Cardiac muscle cell (in vitro differentiated cells and primary cell): ENCODE results near the gene EPHB2. TPM values are rescaled to one million over a fixed set of nuclear protein-coding genes. Genes with fewer than 3 reads are reported as not detected.

Source experiments
- DNase-seq, 2 donors: peaks; one replicate each; pipeline versions ENCODE4 v3.0.0 to v3.0.0-alpha.2; 2010 to 2017; ENCODE audit warnings: low read depth in 1 of 2, low spot score in 1 of 2
- H3K27ac ChIP-seq: fragments of 200-600 bp; sonication (generic); 2 replicates; pipeline ENCODE4 v1.5.1; 2016
- H3K27me3 ChIP-seq: fragments of 200-600 bp; sonication (generic); 2 replicates; pipeline ENCODE4 v1.6.0; 2016; ENCODE audit warnings: control low read depth
- H3K36me3 ChIP-seq: fragments of 200-600 bp; sonication (generic); 2 replicates; pipeline ENCODE4 v1.5.1; 2016; ENCODE audit warnings: control low read depth
- H3K4me1 ChIP-seq: fragments of 200-600 bp; sonication (generic); 2 replicates; pipeline ENCODE4 v1.8.1; 2017; ENCODE audit warnings: low read depth, mild to moderate bottlenecking, mixed run types
- H3K4me3 ChIP-seq: fragments of 200-600 bp; sonication (generic); 2 replicates; pipeline ENCODE4 v1.5.1; 2016; ENCODE audit warnings: mild to moderate bottlenecking
- H3K9me3 ChIP-seq: fragments of 200-600 bp; sonication (generic); 2 replicates; pipeline ENCODE4 v1.5.1; 2017; ENCODE audit warnings: low read depth, mild to moderate bottlenecking, control low read depth
- polyA plus RNA-seq: library from polyadenylated mRNA; unstranded; fragments of >200 nt; fragmentation: Nextera tagmentation; extraction: Ambion mirVana; gene quantifications from 2 replicates; pipeline ENCODE4 v1.2.1, GENCODE V29; 2016
- total RNA-seq: library from RNA; depleted of rRNA; stranded (reverse); fragments of >200 nt; gene quantifications from 2 replicates; pipeline ENCODE4 v1.2.3, GENCODE V29; 2016
- TF ChIP-seq, protein P1 (sequence below): IDR thresholded peaks from 2 replicates; pipeline ENCODE4 v1.5.1; 2012; ENCODE audit warnings: low read depth, mild to moderate bottlenecking, low read length

Gene EPHB2
- total and polyA plus RNA-seq, 2 experiments from 2014 or later = 38.8 to 96.3 TPM

- no peaks in the 10 kb centered on the region for H3K36me3 ChIP-seq
- no peak for DNase-seq
- TF ChIP-seq, protein P1, sequence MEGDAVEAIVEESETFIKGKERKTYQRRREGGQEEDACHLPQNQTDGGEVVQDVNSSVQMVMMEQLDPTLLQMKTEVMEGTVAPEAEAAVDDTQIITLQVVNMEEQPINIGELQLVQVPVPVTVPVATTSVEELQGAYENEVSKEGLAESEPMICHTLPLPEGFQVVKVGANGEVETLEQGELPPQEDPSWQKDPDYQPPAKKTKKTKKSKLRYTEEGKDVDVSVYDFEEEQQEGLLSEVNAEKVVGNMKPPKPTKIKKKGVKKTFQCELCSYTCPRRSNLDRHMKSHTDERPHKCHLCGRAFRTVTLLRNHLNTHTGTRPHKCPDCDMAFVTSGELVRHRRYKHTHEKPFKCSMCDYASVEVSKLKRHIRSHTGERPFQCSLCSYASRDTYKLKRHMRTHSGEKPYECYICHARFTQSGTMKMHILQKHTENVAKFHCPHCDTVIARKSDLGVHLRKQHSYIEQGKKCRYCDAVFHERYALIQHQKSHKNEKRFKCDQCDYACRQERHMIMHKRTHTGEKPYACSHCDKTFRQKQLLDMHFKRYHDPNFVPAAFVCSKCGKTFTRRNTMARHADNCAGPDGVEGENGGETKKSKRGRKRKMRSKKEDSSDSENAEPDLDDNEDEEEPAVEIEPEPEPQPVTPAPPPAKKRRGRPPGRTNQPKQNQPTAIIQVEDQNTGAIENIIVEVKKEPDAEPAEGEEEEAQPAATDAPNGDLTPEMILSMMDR = no peak
- no peak overlapping the region for H3K27ac ChIP-seq
- H3K9me3 ChIP-seq = no peaks in the 10 kb centered on the region
- H3K27me3 ChIP-seq = no peaks in the 10 kb centered on the region
- peaks cover 5% of the 10 kb centered on the region for H3K4me1 ChIP-seq
- H3K4me3 ChIP-seq = no peak overlapping the region
Measured at GRCh38 chr1:22799971-22800370, 89.3 kb downstream of the EPHB2 start.

- no peaks in the 10 kb centered on the region for H3K36me3 ChIP-seq
- TF ChIP-seq, protein P1 = no peak
- H3K4me3 ChIP-seq = no peak overlapping the region
- no peaks in the 10 kb centered on the region for H3K27me3 ChIP-seq
- H3K9me3 ChIP-seq = no peaks in the 10 kb centered on the region
- no peak for DNase-seq
- peaks cover 11% of the 10 kb centered on the region for H3K4me1 ChIP-seq
- no peak overlapping the region for H3K27ac ChIP-seq
Measured at GRCh38 chr1:22800629-22801028, 90.0 kb downstream of the EPHB2 start.

- Histone ChIP-seq H3K36me3 (no peaks in the 10 kb centered on the region), H3K27me3 (no peaks in the 10 kb centered on the region), H3K9me3 (no peaks in the 10 kb centered on the region), H3K4me1 (peaks cover 11% of the 10 kb centered on the region), H3K4me3 (no peak overlapping the region), H3K27ac (peak overlapping the region; percentile 24)
- no peak for DNase-seq
- TF ChIP-seq, protein P1 = no peak
Measured at GRCh38 chr1:22801347-22801746, 90.7 kb downstream of the EPHB2 start.

- peak overlapping the region; percentile 24 for H3K27ac ChIP-seq
- H3K27me3 ChIP-seq = no peaks in the 10 kb centered on the region
- TF ChIP-seq, protein P1 = no peak
- peaks cover 15% of the 10 kb centered on the region for H3K4me1 ChIP-seq
- DNase-seq = peak in 1 of 2 donors; percentile 56
- no peaks in the 10 kb centered on the region for H3K36me3 ChIP-seq
- H3K9me3 ChIP-seq = no peaks in the 10 kb centered on the region
- no peak overlapping the region for H3K4me3 ChIP-seq
Measured at GRCh38 chr1:22801761-22802160, 91.1 kb downstream of the EPHB2 start.

GRCh38 chr1:22803833-22804232, 93.2 kb downstream of the EPHB2 start:
- peak in 1 of 2 donors; percentile 12 for DNase-seq
- Histone ChIP-seq H3K27ac (no peak overlapping the region), H3K9me3 (no peaks in the 10 kb centered on the region), H3K36me3 (no peaks in the 10 kb centered on the region), H3K4me1 (peaks cover 23% of the 10 kb centered on the region), H3K4me3 (no peak overlapping the region), H3K27me3 (no peaks in the 10 kb centered on the region)
- TF ChIP-seq, protein P1 = no peak

DNA sequence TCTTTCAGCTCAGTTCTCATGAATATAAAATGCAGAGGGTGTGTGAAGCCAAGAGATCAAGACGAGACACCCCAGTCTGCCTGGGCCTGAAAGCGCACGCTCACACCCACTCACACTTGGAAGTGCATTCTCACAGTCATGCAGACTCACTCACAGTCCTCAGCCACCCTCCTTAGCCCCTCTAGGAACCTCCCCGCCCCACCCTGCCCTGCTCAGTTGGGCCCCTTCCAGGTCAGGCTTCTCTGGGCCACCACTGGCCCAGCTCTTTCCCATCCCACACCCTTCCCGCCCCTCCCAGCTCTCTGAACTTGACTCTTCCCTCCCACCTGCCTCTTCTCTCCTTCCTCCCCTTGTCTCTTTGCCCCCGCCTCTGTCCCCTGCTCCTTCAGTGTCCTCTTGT, 93.8 kb downstream of the EPHB2 start:
- Histone ChIP-seq H3K4me3 (no peak overlapping the region), H3K36me3 (no peaks in the 10 kb centered on the region), H3K9me3 (no peaks in the 10 kb centered on the region), H3K27ac (no peak overlapping the region), H3K27me3 (no peaks in the 10 kb centered on the region), H3K4me1 (peaks cover 25% of the 10 kb centered on the region)
- DNase-seq = no peak
- TF ChIP-seq, protein P1 = no peak
